Activated CD4-positive, alpha-beta T cell treated with anti-CD3 and anti-CD28 coated beads, Interleukin-10, Interleukin-2, amounts not matched to agents 100 ng/mL and 50 ng/mL, durations not matched to agents 16 hours and 8 hours (primary cell): ENCODE data around the gene CRB1.
"Not testable (repeated sequence)": the region's sequence is repeated elsewhere in the genome, so short reads cannot be mapped to it uniquely, and the experiment has no call there.

Source experiments
- DNase-seq: peaks from one replicate; pipeline ENCODE4 v3.0.0-alpha.2; 2020

The CRB1 gene

GRCh38 chr1:197466813-197467212 is 198.8 kb downstream of the CRB1 start:
- no peak for DNase-seq

- DNase-seq, result no peak
Observed at GRCh38 chr1:197467881-197468280, 199.8 kb downstream of the CRB1 start.

- DNase-seq, result no peak
Observed at GRCh38 chr1:197468543-197469175, 200.6 kb downstream of the CRB1 start.

- DNase-seq, result no peak
Observed at GRCh38 chr1:197469620-197470210, 201.7 kb downstream of the CRB1 start.

DNA sequence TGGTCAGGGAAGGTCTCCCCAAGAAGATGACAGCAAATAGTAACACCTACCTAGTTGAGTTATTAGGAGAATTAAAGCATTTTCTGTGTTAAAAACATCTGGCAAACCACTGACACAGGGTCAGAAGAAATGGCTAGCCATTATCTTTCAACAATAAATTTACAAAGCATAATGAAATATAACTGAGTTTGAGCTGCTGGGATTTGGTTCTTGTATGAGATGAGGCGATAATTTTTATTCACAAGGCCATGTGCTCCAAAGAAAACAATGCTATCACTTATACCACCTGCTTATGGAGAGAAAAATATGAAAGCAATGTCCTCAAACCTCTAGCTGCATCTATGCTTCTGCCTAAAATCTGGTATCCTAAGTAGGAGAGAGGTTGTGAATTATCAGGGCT is 202.3 kb downstream of the CRB1 start:
- no peak for DNase-seq

DNA sequence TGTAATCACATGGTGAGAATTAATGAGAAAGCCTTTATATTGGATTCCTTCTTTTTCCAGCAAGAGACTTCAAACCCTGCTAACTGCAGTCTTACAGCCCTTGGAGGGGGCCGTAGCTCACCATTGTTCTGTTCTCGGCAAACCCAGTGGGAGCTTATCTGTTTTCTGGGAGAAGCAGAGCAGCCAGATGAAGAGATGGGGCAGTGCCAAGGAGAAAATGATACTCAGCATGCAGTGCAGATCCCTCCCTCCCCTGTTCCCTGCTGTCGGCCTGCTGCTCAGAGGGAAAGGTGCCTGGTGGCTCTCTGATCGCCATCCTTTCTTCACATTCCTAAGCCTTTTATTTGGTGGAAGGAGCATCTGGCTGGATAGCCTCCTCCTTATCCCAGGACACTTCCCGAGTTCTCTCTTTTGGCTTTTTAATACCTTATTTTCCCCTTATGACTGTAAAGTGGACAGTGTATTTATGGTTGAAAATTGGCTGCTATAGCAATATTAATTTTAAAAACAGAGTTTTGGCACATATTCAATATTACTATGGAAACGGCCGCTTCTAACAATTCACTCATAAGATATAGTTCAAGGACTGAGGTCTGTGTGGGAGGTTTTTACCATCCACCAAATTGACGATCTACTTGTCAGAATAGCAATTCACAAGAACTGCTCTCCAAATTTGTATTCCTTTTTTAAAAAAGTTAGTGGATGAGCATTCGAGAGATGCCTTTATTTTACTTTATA is 203.4 kb downstream of the CRB1 start:
- no peak for DNase-seq

- no peak for DNase-seq
Observed at GRCh38 chr1:197472141-197472540, 204.1 kb downstream of the CRB1 start.

DNA sequence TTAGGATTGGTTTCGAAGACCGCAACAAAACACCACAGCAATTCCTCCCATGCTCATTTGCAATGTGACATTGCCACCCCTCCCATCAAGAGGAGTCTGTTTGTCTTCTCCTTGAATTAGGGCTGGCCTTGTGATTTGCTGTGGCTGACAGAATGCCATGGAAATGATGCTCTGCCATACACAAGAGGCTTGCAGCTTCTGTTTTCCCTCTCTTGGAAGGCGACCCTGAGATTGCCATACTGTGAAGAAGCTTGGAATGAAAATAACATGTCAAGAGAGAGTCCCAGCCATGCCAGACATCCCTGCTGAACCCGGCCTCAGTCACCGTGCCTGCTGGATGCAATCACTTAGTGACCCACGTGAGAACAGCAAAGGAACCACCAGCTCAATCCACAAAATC is 212.4 kb downstream of the CRB1 start:
- no peak for DNase-seq

GRCh38 chr1:197481101-197481500 is 213.0 kb downstream of the CRB1 start:
- DNase-seq, result peak; percentile 47

DNA sequence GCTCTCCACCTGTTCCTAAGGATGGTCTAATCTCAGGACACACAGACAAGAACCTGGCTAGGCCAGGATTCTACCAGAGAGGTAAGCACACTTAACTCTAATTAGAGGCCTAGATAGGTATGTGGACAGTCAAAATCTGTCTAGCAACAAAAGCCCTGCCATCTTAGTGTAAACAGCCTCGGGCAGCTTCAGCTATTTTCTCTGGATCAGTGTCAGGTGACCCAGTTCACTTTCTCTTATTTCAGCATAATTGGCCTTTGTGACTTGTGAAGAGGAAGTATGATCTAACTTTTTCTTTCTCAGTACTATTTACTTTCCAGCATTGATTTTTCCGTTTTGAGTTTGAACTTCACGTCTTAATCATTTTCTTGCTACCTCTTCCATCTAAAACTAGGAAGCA is 217.7 kb downstream of the CRB1 start:
- DNase-seq, result no peak

GRCh38 chr1:197486946-197487345 is 218.9 kb downstream of the CRB1 start:
- DNase-seq, result no peak

GRCh38 chr1:197491505-197491904 is 223.5 kb downstream of the CRB1 start:
- not testable (repeated sequence) for DNase-seq

- no peak for DNase-seq
Observed at GRCh38 chr1:197496722-197497121, 228.7 kb downstream of the CRB1 start.

- no peak for DNase-seq
Observed at GRCh38 chr1:197510691-197511378, 242.8 kb downstream of the CRB1 start.

DNA sequence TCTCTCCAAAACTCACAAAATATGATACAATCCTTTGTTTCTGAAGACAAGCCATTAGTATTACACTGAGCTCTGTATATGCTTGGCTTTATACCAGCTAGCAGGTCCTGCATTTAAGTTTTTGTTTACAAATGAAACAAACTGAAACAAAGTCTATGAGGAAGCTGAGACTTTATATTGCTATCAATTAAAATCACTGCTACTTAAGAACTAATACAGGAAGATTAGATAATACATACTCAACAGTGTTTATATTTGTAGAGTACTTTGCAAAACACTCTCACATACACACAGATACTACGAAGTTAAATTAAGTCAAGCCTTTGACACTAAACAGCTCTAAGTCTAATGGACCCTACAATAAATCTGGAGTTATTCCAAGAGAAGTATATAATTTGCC is 247.4 kb downstream of the CRB1 start:
- DNase-seq, result no peak

GRCh38 chr1:197519741-197520334 is 251.8 kb downstream of the CRB1 start:
- no peak for DNase-seq

DNA sequence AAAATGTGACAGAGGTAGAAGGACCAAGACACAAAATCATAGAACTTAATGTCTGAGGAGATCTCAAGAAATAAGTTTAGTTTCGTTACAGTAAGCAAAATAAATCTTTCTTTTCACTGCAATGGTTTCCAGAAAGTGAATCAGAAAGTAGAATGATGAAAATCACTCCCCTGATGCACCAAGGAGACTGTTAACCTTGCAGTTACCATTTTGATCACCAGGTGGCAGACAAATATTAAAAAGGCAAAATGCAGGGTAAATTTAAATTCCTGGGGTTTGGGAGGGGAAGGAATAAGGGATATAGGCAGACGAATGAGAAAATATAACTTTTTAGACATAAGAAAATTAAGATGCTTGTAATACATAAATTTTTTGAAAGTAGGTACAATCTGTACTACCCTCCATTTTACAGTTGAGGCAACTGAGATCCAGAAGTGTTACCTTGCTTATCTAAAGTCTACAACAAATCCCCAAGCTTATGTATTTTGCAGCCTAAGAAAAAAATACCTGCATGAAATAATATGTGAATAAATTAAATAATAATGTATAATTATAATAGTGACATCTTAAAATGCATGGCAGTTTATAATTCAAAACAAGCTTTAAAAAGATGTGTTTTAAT is 253.2 kb downstream of the CRB1 start:
- peak; percentile 51 for DNase-seq

DNA sequence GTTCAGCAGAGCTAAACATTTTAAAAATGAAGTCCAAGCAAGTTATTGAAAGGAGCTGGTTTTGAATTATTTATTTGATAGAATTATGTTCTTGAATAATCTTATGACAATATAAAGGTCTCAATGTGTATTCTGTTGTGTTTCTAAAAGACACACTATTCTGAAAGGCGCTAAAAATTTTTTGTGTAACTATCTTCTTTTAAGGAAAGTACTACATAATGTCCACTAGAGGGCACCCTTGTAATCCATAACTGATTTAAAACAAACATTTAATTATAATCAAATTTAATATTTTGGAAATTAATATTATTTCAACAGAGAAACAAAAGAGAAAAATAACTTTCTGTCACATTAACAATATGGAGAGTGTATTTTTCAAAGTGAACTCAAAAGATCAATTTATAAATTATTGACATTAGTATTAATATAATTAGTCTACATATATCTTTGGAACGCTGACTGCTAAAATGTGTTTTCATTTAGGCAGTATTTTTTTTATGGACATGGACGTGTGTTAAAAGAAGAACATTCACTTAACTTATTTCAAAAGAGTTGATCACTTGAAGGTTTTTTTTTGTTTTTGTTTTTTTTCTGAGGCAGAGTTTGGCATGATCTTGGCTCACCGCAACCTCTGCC is 258.8 kb downstream of the CRB1 start:
- DNase-seq, result peak; percentile 28
